ENCODE measurements around the gene FGF18.

- TF ChIP-seq CTCF (IDR thresholded peaks at IDR 0.05) (no peak), EZH2 (IDR thresholded peaks at IDR 0.05) (no peak), EZH2phosphoT487 (IDR thresholded peaks at IDR 0.05) (no peak)
These were observed 14.7 kb downstream of the FGF18 start for GRCh38 chr5:171433982-171434676.

All from neural progenitor cell (in vitro differentiated cells).